ENCODE results near the gene TTN.

DNA sequence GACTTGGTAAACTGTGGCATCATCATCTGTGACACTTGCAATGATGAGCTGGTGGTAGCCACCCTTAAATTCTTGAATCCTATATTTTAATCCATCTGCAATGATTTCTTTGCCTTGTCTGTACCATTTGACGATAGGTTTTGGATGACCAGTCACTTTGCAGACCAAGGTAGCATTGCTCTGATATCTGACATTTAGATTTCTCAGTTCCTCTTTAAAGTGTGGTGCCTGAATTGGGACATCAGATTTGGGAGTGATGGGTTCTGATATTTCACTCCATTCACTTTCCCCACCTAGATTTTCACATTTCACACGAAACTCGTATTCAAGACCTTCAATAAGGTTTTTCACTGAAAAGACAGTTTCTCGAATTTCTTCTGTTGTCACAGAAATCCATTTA, 271.2 kb downstream of the TTN start:
- TF ChIP-seq, protein P1, sequence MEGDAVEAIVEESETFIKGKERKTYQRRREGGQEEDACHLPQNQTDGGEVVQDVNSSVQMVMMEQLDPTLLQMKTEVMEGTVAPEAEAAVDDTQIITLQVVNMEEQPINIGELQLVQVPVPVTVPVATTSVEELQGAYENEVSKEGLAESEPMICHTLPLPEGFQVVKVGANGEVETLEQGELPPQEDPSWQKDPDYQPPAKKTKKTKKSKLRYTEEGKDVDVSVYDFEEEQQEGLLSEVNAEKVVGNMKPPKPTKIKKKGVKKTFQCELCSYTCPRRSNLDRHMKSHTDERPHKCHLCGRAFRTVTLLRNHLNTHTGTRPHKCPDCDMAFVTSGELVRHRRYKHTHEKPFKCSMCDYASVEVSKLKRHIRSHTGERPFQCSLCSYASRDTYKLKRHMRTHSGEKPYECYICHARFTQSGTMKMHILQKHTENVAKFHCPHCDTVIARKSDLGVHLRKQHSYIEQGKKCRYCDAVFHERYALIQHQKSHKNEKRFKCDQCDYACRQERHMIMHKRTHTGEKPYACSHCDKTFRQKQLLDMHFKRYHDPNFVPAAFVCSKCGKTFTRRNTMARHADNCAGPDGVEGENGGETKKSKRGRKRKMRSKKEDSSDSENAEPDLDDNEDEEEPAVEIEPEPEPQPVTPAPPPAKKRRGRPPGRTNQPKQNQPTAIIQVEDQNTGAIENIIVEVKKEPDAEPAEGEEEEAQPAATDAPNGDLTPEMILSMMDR (IDR thresholded peaks at IDR 0.05), result no peak
- no peak for TF ChIP-seq POLR2A (IDR thresholded peaks at IDR 0.05)

Measured in uterus (tissue), 2 donors.